ENCODE results near the gene RAB12.
A peak's percentile ranks its signal among the peaks of the same experiment; 100 is the strongest.
"Not testable (repeated sequence)": the region's sequence is repeated elsewhere in the genome, so short reads cannot be mapped to it uniquely, and the experiment has no call there.

Gene RAB12

GRCh38 chr18:8610459-8610851 is 1.2 kb downstream of the RAB12 start:
- no peak for DNase-seq (ENCODE audit: low read depth, low spot score)
- H3K27ac ChIP-seq = peak overlapping the region; percentile 30

- H3K27ac ChIP-seq = peak overlapping the region; percentile 51
- peak; percentile 54 for DNase-seq (ENCODE audit: low read depth, low spot score)
Measured at GRCh38 chr18:8611916-8612576, 2.8 kb downstream of the RAB12 start.

- peak overlapping the region; percentile 82 for H3K27ac ChIP-seq
- no peak for DNase-seq (ENCODE audit: low read depth, low spot score)
Measured at GRCh38 chr18:8614875-8615274, 5.6 kb downstream of the RAB12 start.

- peak overlapping the region; percentile 82 for H3K27ac ChIP-seq
- peak; percentile 43 for DNase-seq (ENCODE audit: low read depth, low spot score)
Measured at GRCh38 chr18:8615397-8616027, 6.3 kb downstream of the RAB12 start.

GRCh38 chr18:8616028-8616401 is 6.8 kb downstream of the RAB12 start:
- peak overlapping the region; percentile 82 for H3K27ac ChIP-seq
- DNase-seq (ENCODE audit: low read depth, low spot score) = no peak

GRCh38 chr18:8617907-8618306 is 8.7 kb downstream of the RAB12 start:
- no peak overlapping the region for H3K27ac ChIP-seq
- no peak for DNase-seq (ENCODE audit: low read depth, low spot score)

- no peak for DNase-seq (ENCODE audit: low read depth, low spot score)
- no peak overlapping the region for H3K27ac ChIP-seq
Measured at GRCh38 chr18:8619041-8619440, 9.8 kb downstream of the RAB12 start.

- no peak overlapping the region for H3K27ac ChIP-seq
- DNase-seq (ENCODE audit: low read depth, low spot score) = no peak
Measured at GRCh38 chr18:8619835-8620577, 10.8 kb downstream of the RAB12 start.

- H3K27ac ChIP-seq = no peak overlapping the region
- DNase-seq (ENCODE audit: low read depth, low spot score) = no peak
Measured at GRCh38 chr18:8620845-8621244, 11.6 kb downstream of the RAB12 start.

GRCh38 chr18:8622625-8623024 is 13.4 kb downstream of the RAB12 start:
- not testable (repeated sequence) for H3K27ac ChIP-seq

GRCh38 chr18:8623549-8624106 is 14.4 kb downstream of the RAB12 start:
- H3K27ac ChIP-seq = no peak overlapping the region
- no peak for DNase-seq (ENCODE audit: low read depth, low spot score)

More at GRCh38 chr18:8622625-8623024, 13.4 kb downstream of the RAB12 start:
- not testable (repeated sequence) for DNase-seq (ENCODE audit: low read depth, low spot score)

- H3K27ac ChIP-seq = no peak overlapping the region
- DNase-seq (ENCODE audit: low read depth, low spot score) = no peak
Measured at GRCh38 chr18:8625461-8626092, 16.3 kb downstream of the RAB12 start.

- H3K27ac ChIP-seq = no peak overlapping the region
- DNase-seq (ENCODE audit: low read depth, low spot score) = no peak
Measured at GRCh38 chr18:8626414-8627106, 17.3 kb downstream of the RAB12 start.

- H3K27ac ChIP-seq = no peak overlapping the region
- DNase-seq (ENCODE audit: low read depth, low spot score) = no peak
Measured at GRCh38 chr18:8627107-8627472, 17.9 kb downstream of the RAB12 start.

- H3K27ac ChIP-seq = no peak overlapping the region
- DNase-seq (ENCODE audit: low read depth, low spot score) = no peak
Measured at GRCh38 chr18:8627540-8627939, 18.3 kb downstream of the RAB12 start.

- no peak for DNase-seq (ENCODE audit: low read depth, low spot score)
- H3K27ac ChIP-seq = no peak overlapping the region
Measured at GRCh38 chr18:8629602-8630001, 20.4 kb downstream of the RAB12 start.

- DNase-seq (ENCODE audit: low read depth, low spot score) = no peak
- H3K27ac ChIP-seq = no peak overlapping the region
Measured at GRCh38 chr18:8630546-8630945, 21.3 kb downstream of the RAB12 start.

- DNase-seq (ENCODE audit: low read depth, low spot score) = no peak
- no peak overlapping the region for H3K27ac ChIP-seq
Measured at GRCh38 chr18:8631265-8631664, 22.0 kb downstream of the RAB12 start.

- H3K27ac ChIP-seq = no peak overlapping the region
- DNase-seq (ENCODE audit: low read depth, low spot score) = no peak
Measured at GRCh38 chr18:8632386-8632785, 23.1 kb downstream of the RAB12 start.

GRCh38 chr18:8634508-8634907 is 25.3 kb downstream of the RAB12 start:
- no peak overlapping the region for H3K27ac ChIP-seq
- no peak for DNase-seq (ENCODE audit: low read depth, low spot score)
